Hematopoietic multipotent progenitor cell treated with erythropoietin and hydrocortisone succinate and interleukin-3 and kit ligand, for 17 days (in vitro differentiated cells): ENCODE measurements around the gene PPP2R3C.
"Not testable (repeated sequence)": the region's sequence is repeated elsewhere in the genome, so short reads cannot be mapped to it uniquely, and the experiment has no call there.

Experiments
- DNase-seq: peaks from one replicate; pipeline ENCODE4 v3.0.0-alpha.2; 2015; ENCODE audit warnings: low spot score

The PPP2R3C gene

GRCh38 chr14:35121887-35122695 lies at the start of gene PPP2R3C, which contains the start of gene PRORP:
PPP2R3C (minus strand) TSS chr14:35121990; CDS start chr14:35121959, 31 bp downstream.
PRORP (plus strand) TSS chr14:35122552; CDS start chr14:35123246, 694 bp downstream.
- DNase-seq, result peak; percentile 93

DNA sequence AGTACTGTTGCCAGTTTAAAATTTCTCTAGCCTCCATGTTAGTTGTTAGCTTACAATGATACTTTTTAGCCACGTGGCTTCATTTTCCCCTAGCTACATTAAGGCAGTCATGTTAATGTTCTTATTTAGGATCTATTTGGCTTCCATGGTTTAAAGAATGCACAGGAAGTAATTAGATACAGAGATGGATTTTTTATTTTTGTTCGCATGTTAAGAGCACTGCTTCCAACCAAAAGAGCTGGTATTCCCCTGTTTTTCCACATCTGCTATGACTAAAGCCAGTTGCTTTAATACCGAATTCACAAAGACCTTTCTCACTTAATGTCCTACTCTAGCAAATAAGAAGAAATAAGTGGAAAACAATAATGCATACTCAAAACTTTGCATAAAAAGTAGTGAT lies 45.7 kb upstream of the PPP2R3C start:
- no peak for DNase-seq

GRCh38 chr14:35164849-35165248 lies 43.1 kb upstream of the PPP2R3C start:
- DNase-seq, result no peak

- DNase-seq, result no peak
These were observed 41.6 kb upstream of the PPP2R3C start for GRCh38 chr14:35163384-35163783.

- DNase-seq, result no peak
These were observed 39.4 kb upstream of the PPP2R3C start for GRCh38 chr14:35161231-35161630.

DNA sequence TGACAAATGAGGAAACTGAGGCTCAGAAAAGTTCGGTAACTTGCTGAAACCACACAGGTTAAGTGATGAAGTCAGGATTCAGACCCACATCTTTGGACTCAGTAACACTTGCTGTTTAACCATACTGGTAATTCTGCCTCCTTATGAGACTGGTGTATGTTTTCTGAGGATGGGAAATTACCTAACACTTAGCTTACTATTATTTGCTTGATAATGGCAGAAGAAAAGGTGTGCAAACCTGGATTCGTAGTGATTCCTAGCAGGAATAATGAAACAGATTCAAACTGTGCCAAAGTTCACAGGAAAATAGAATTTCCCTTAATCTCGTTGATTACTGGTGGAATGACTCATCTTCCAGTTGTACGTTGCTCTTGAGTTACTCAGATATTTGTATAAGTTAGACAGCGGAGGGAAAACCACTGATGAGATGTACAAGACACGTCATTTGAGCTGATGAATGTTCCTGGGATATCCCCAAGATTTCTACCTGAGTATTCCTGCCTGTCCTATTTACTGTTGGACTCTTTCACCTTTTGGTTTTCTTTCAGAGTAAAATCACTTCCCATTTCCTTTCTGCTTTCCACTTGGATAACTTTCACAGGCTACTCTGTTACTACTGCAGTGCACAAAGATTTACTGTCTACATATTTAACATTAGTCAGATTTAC lies 38.1 kb upstream of the PPP2R3C start:
- no peak for DNase-seq

GRCh38 chr14:35158951-35159653 lies 37.3 kb upstream of the PPP2R3C start:
- DNase-seq, result no peak

DNA sequence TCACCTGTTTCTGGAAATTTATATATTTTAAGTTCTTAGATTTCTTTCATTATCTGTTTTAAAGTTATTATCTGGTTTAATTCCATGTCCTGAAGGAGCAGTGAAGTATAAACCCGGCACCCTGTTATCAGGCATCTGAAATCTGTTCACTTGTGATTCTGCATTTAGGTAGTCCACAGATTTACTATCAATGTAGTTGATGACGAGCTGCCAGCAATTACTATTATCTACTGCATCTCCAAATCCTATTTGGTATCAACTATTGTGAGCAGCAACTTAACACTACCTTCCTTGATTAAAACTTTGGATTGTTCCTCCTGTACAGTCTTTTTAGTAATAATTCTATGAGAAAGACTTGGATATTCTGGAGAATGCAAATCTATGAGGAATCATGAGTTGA lies 36.7 kb upstream of the PPP2R3C start:
- no peak for DNase-seq

DNA sequence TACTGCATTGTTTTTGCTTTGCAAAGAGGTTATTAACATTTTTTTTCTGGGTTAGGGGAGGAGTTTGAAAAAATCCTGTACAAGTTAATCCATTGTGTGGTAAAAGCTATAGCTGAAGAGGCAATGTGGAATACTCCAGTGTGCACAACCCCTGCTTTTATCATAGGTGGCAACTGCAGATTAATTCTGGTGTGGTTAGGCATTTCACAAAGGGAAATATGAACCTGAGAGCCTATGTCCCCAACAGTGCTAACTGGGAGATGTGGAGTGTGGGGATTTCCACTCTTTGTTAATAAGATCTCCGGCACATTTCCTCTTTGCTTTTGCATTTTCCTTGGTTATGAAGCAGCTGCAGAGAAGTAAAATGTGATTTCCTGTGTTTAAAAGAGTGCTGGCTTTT lies 34.2 kb upstream of the PPP2R3C start:
- no peak for DNase-seq

DNA sequence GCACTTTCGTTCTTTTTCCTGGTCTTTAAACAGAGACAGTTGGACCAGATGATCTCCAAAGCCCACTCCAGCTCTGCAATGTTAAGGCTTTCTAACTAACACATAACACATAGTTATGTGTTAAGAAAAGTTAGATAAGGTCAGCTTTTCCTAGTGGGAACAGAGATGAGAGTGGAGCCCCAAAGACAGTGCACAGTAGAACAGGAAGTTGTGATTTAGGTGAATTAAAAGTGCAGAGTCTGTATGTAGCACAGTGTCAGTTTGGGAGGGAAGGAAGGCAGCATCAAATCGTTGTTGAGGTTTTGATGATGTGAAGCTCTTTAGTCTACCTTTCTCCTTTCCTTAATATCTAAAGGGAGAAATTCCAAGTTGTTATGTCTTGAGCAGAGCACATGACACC lies 32.2 kb upstream of the PPP2R3C start:
- DNase-seq, result no peak

GRCh38 chr14:35152531-35152930 lies 30.7 kb upstream of the PPP2R3C start:
- DNase-seq, result not testable (repeated sequence)

- DNase-seq, result no peak
These were observed 27.4 kb upstream of the PPP2R3C start for GRCh38 chr14:35149239-35149638.

GRCh38 chr14:35147711-35148110 lies 25.9 kb upstream of the PPP2R3C start:
- no peak for DNase-seq

GRCh38 chr14:35147186-35147585 lies 25.4 kb upstream of the PPP2R3C start:
- DNase-seq, result no peak

- no peak for DNase-seq
These were observed 24.9 kb upstream of the PPP2R3C start for GRCh38 chr14:35146711-35147149.

GRCh38 chr14:35144029-35144428 lies 22.2 kb upstream of the PPP2R3C start:
- DNase-seq, result no peak

GRCh38 chr14:35140718-35141581 lies 19.2 kb upstream of the PPP2R3C start:
- DNase-seq, result peak; percentile 69

DNA sequence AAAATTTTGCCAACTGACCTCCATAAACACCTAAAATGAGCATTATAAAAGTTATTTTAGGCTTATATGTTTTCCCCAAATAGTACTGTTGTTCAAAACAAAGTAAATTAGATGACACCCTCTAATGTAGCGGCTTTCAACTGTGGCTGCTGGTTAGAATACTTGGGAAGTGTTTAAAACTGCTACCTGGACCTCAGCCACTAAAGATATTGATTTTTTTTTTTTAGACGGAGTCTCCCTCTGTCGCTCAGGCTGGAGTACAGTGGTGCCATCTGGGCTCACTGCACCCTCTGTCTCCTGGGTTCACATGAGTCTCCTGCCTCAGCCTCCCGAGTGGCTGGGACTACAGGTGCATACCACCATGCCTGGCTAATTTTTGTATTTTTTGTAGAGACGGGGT lies 16.8 kb upstream of the PPP2R3C start:
- DNase-seq, result no peak

DNA sequence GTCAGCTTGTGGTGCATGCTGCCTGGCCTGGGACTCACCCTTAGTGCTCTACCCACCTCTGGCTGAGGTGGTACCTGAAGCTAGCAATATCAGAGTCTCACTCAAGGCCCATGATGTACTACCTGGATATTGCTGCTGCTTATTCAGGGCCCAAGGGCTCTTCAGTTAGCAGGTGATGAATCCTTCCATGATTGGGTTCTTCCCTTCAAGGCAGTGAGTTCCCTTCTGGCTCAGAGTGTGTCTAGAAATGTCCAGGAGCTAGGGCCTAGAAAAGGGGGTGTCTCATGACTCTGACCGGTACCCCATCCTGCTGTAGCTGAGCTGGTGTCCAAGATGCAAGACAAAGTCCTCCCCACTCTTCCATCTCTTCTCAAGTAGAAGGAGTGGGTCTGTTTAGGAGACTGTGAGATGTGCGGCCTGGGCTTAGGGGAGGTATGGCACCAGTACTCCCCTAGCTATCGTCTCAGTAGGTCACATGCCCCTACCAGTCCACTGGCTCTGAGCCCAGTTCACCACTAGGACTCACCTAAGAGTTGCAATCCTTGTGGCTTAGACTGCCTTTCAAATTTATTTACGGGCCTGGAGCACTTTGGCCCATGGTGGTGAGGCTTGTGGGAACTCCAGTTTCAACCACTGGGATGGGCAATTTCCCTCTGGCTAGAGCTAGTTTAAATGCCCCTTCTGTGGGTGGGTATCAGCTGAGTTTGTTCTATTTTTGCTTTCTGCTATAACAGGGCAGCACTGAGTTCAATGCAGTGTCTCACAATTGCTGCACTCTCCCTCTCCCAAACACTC lies 12.7 kb upstream of the PPP2R3C start:
- DNase-seq, result no peak

DNA sequence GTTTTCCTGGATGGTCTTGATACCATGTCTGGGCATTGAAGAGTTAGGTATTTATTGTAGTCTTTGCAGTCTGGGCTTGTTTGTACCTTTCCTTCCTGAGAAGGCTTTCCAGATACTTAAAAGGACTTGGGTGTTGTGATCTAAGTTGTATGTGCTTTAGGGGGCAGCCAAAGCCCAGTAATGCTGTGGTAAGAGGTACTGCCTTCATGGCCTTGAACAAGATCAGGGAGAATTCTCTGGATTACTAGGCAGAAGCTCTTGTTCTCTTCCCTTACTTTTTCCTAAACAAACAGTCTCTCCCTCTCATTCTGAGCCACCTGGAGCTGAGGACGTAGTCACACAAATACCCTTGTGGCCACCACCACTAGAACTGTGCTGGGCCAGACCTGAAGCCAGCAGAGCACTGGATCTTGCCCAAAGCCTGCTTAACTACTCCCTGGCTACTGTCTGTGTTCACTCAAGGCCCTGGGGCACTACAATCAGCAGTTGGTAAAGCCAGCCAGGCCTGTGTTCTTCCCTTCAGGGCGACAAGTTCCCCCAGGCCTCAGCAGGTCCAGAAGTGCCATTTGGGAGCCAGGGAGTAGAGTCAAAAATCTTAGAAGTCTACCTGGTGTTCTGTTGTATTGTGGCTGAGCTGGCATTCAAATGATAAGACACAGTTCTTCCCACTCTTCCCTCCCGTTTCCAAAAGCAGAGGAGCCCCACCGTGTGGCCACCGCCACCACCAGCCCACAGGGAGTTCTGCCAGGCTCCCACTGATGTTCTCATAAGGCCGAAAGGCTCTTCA lies 11.9 kb upstream of the PPP2R3C start:
- DNase-seq, result no peak
